ENCODE data around the gene C10orf71. TPM values are rescaled to one million over a fixed set of nuclear protein-coding genes. Genes with fewer than 3 reads are reported as not detected.

Gene C10orf71
- polyA plus RNA-seq, 6 donors from 2014 or later, result not detected

- H3K36me3 Mint-ChIP-seq, result no peaks in the 10 kb centered on the region
- H3K9me3 Mint-ChIP-seq, result peaks cover 0 to 15% (median 8%) of the 10 kb centered on the region in 7 donors
- H3K4me3 Mint-ChIP-seq, result no peak overlapping the region
- ATAC-seq (ENCODE audit: low read depth in 2 of 2) (no peak), DNase-seq (no peak)
- peaks cover 14 to 23% (median 17%) of the 10 kb centered on the region in 3 donors for H3K27me3 Mint-ChIP-seq
- H3K27ac Mint-ChIP-seq, result no peak overlapping the region
- peaks cover 8 to 16% (median 13%) of the 10 kb centered on the region in 3 donors for H3K4me1 Mint-ChIP-seq
Observed at GRCh38 chr10:49359349-49360270, 60.6 kb downstream of the C10orf71 start.

- no peaks in the 10 kb centered on the region for H3K36me3 Mint-ChIP-seq
- no peak overlapping the region for H3K4me3 Mint-ChIP-seq
- no peak for DNase-seq
- H3K27ac Mint-ChIP-seq, result no peak overlapping the region
- no peak for ATAC-seq (ENCODE audit: low read depth in 2 of 2)
- peaks cover 8 to 16% (median 13%) of the 10 kb centered on the region in 3 donors for H3K4me1 Mint-ChIP-seq
- peaks cover 0 to 15% (median 8%) of the 10 kb centered on the region in 7 donors for H3K9me3 Mint-ChIP-seq
- H3K27me3 Mint-ChIP-seq, result peaks cover 14 to 27% (median 17%) of the 10 kb centered on the region in 3 donors
Observed at GRCh38 chr10:49360271-49361177, 61.6 kb downstream of the C10orf71 start.

GRCh38 chr10:49361178-49361554 lies 62.2 kb downstream of the C10orf71 start:
- peaks cover 0 to 13% (median 8%) of the 10 kb centered on the region in 7 donors for H3K9me3 Mint-ChIP-seq

GRCh38 chr10:49361735-49362568 lies 63.0 kb downstream of the C10orf71 start:
- ATAC-seq (ENCODE audit: low read depth in 2 of 2) (no peak), DNase-seq (no peak)
- H3K36me3 Mint-ChIP-seq, result no peaks in the 10 kb centered on the region
- peaks cover 8 to 16% (median 13%) of the 10 kb centered on the region in 3 donors for H3K4me1 Mint-ChIP-seq
- peaks cover 1 to 18% (median 7%) of the 10 kb centered on the region in 3 donors for H3K27me3 Mint-ChIP-seq
- peaks cover 0 to 8% (median 6%) of the 10 kb centered on the region in 7 donors for H3K9me3 Mint-ChIP-seq
- peak overlapping the region in 1 of 6 donors; percentile 76 for H3K27ac Mint-ChIP-seq
- peak overlapping the region in 1 of 8 donors; percentile 8 for H3K4me3 Mint-ChIP-seq

More at GRCh38 chr10:49361178-49361554, 62.2 kb downstream of the C10orf71 start:
- ATAC-seq (ENCODE audit: low read depth in 2 of 2) (no peak), DNase-seq (no peak)
- Mint-ChIP-seq H3K36me3 (no peaks in the 10 kb centered on the region), H3K27ac (no peak overlapping the region), H3K4me3 (no peak overlapping the region), H3K4me1 (peaks cover 8 to 16% (median 13%) of the 10 kb centered on the region in 3 donors), H3K27me3 (peaks cover 8 to 20% (median 12%) of the 10 kb centered on the region in 3 donors)

- Mint-ChIP-seq H3K4me3 (no peak overlapping the region), H3K27ac (peak overlapping the region in 2 of 6 donors; percentile 16 to 62), H3K27me3 (peaks cover 0 to 16% (median 5%) of the 10 kb centered on the region in 3 donors), H3K36me3 (no peaks in the 10 kb centered on the region), H3K4me1 (peaks cover 8 to 16% (median 13%) of the 10 kb centered on the region in 3 donors), H3K9me3 (peaks cover 0 to 6% (median 1%) of the 10 kb centered on the region in 7 donors)
- ATAC-seq (ENCODE audit: low read depth in 2 of 2), result peak; percentile 14 to 28
- no peak for DNase-seq
Observed at GRCh38 chr10:49362596-49363260, 63.8 kb downstream of the C10orf71 start.

- Mint-ChIP-seq H3K9me3 (peaks cover 0 to 3% (median 0%) of the 10 kb centered on the region in 7 donors), H3K4me3 (peak overlapping the region in 1 of 8 donors; percentile 18), H3K27ac (no peak overlapping the region), H3K27me3 (peaks cover 0 to 13% (median 4%) of the 10 kb centered on the region in 3 donors), H3K36me3 (no peaks in the 10 kb centered on the region), H3K4me1 (peaks cover 8 to 16% (median 13%) of the 10 kb centered on the region in 3 donors)
- no peak for ATAC-seq (ENCODE audit: low read depth in 2 of 2)
- DNase-seq, result no peak
Observed at GRCh38 chr10:49363309-49364031, 64.5 kb downstream of the C10orf71 start.

- H3K4me1 Mint-ChIP-seq, result peaks cover 8 to 16% (median 13%) of the 10 kb centered on the region in 3 donors
- DNase-seq (no peak), ATAC-seq (ENCODE audit: low read depth in 2 of 2) (no peak)
- no peak overlapping the region for H3K4me3 Mint-ChIP-seq
- H3K36me3 Mint-ChIP-seq, result no peaks in the 10 kb centered on the region
- peaks cover 0 to 15% (median 2%) of the 10 kb centered on the region in 3 donors for H3K27me3 Mint-ChIP-seq
- H3K9me3 Mint-ChIP-seq, result no peaks in the 10 kb centered on the region
- no peak overlapping the region for H3K27ac Mint-ChIP-seq
Observed at GRCh38 chr10:49364051-49364450, 65.1 kb downstream of the C10orf71 start.

GRCh38 chr10:49364747-49365146 lies 65.8 kb downstream of the C10orf71 start:
- no peak overlapping the region for H3K27ac Mint-ChIP-seq
- H3K4me1 Mint-ChIP-seq, result peaks cover 8 to 16% (median 13%) of the 10 kb centered on the region in 3 donors

GRCh38 chr10:49365275-49365674 lies 66.3 kb downstream of the C10orf71 start:
- Mint-ChIP-seq H3K4me3 (no peak overlapping the region), H3K36me3 (no peaks in the 10 kb centered on the region), H3K27me3 (peaks cover 0 to 23% (median 7%) of the 10 kb centered on the region in 3 donors), H3K9me3 (no peaks in the 10 kb centered on the region), H3K27ac (no peak overlapping the region), H3K4me1 (peaks cover 8 to 16% (median 13%) of the 10 kb centered on the region in 3 donors)
- no peak for DNase-seq
- no peak for ATAC-seq (ENCODE audit: low read depth in 2 of 2)

More at GRCh38 chr10:49364747-49365146, 65.8 kb downstream of the C10orf71 start:
- no peaks in the 10 kb centered on the region for H3K36me3 Mint-ChIP-seq
- ATAC-seq (ENCODE audit: low read depth in 2 of 2) (no peak), DNase-seq (no peak)
- H3K9me3 Mint-ChIP-seq, result no peaks in the 10 kb centered on the region
- H3K4me3 Mint-ChIP-seq, result no peak overlapping the region
- peaks cover 0 to 21% (median 7%) of the 10 kb centered on the region in 3 donors for H3K27me3 Mint-ChIP-seq

GRCh38 chr10:49365675-49366415 lies 66.9 kb downstream of the C10orf71 start:
- H3K9me3 Mint-ChIP-seq, result no peaks in the 10 kb centered on the region
- DNase-seq (no peak), ATAC-seq (ENCODE audit: low read depth in 2 of 2) (no peak)
- H3K4me1 Mint-ChIP-seq, result peaks cover 8 to 16% (median 13%) of the 10 kb centered on the region in 3 donors
- H3K27ac Mint-ChIP-seq, result no peak overlapping the region
- H3K36me3 Mint-ChIP-seq, result no peaks in the 10 kb centered on the region
- H3K27me3 Mint-ChIP-seq, result peaks cover 5 to 29% (median 7%) of the 10 kb centered on the region in 3 donors
- H3K4me3 Mint-ChIP-seq, result no peak overlapping the region

GRCh38 chr10:49366460-49366859 lies 67.5 kb downstream of the C10orf71 start:
- Mint-ChIP-seq H3K36me3 (no peaks in the 10 kb centered on the region), H3K4me3 (no peak overlapping the region), H3K9me3 (no peaks in the 10 kb centered on the region), H3K4me1 (peaks cover 8 to 16% (median 13%) of the 10 kb centered on the region in 3 donors), H3K27ac (no peak overlapping the region), H3K27me3 (peaks cover 7 to 29% (median 7%) of the 10 kb centered on the region in 3 donors)
- DNase-seq (no peak), ATAC-seq (ENCODE audit: low read depth in 2 of 2) (no peak)

Measured in naive B cell (primary cell).